ENCODE results near the gene RELL2.

The RELL2 gene

DNA sequence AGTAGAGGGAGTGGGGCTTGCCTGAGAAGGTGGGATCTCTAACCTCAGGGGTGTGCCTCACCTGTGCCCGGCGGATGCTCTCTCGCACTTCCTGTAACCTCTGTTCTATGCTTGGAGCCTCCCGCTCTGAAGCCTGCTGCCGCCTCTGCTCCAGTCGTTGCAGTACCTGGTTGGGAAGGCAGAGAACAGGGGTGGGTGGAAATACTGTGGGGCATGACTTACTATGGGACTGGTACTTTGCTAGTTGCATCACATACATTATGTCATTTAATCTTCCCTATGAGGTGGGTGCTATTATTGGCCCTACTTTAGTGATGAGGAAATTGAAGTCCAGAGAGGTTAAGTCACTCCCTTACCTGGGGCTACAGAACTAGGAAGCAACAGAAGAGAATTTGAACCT is 9.2 kb downstream of the RELL2 start:
- no peak overlapping the region for H3K4me3 ChIP-seq (ENCODE audit: low read depth, low read length)
- DNase-seq (ENCODE audit: low read depth): no peak

DNA sequence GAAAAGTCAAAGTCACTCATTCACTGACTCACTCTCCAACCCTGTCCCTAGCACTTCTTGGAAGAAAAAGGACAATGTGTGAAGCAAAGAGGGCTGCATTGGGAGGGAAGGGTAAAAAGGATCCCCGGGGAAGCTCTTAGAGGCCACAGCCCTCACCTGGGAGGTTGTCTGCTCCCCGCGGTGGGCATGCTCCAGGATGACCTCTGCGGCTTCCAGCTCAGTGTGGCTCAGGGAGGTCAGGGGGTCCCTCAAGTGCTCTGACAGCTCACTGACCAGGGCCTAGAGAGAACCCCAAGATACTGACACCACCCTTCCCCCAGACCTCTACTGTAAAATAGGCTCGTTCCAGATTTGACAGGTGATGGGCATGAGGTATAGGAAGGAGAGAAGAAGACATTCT is 10.4 kb downstream of the RELL2 start:
- DNase-seq (ENCODE audit: low read depth): no peak
- no peak overlapping the region for H3K4me3 ChIP-seq (ENCODE audit: low read depth, low read length)

DNA sequence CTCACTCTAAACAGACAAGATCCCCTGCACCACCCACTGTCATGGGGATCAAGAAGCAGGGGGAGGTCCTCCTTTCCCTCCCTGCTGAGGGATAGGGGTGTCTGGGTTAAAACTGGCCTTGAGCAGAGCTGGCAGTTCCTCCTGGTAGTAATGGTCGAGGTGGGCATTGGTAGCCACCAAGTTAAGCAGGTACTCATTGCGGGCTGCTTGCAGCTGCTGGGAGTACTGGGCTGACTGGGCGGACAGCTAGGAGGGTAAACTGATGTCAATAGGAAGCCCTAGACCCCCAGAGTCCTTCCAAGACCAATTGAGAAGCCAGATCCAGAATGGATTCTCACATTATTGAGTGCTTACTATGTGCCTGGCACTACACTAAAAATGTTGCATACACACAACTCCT is 11.1 kb downstream of the RELL2 start:
- DNase-seq (ENCODE audit: low read depth): no peak
- no peak overlapping the region for H3K4me3 ChIP-seq (ENCODE audit: low read depth, low read length)

DNA sequence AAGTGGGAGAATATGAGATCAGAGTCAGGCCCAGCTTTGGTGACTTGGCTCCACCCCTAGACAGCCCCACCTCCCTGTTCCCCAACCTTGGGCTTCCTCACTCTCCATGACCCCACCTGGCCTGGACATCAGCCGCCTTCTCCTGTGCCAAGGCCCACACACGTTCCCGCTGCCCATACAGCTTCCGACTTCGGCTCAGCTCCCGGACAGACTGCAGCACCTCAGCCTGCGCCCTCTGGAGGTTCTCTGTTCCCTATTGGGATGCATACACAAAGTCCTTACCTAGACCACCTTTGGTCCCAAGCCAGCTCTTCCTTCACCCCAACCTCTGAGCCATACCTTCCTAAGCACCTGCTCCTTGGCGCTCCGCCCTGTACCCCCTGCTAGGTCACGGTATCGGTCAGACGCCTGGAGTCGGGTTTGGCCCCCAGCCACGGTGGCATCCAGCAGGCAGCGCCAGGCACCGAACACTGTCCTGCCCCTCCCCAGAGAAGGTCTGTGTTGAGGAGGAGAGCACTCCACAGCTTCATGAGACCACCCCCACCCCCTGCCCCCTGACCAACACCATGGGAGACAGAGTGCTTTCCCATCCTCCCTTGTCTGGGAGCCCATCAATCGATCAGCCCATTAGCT is 12.4 kb downstream of the RELL2 start:
- H3K4me3 ChIP-seq (ENCODE audit: low read depth, low read length): no peak overlapping the region
- no peak for DNase-seq (ENCODE audit: low read depth)

DNA sequence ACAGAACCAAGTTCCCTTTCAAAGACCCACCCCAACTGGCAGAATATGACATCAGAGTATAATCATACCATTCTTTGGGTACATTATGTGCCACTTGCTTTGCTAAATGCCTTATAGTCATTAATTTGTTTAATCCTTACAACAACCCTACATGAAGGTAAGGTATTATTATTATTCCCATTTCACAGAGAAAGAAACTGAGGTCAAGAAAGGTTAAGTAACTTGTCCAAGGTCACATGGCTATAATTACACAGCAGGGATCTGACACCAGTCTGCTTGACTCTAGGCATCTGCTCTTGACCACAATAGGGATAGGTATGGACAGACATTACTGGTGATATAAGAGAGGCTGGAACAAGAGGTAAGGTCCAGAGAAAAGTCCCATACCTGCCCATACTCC is 13.2 kb downstream of the RELL2 start:
- H3K4me3 ChIP-seq (ENCODE audit: low read depth, low read length): no peak overlapping the region
- no peak for DNase-seq (ENCODE audit: low read depth)

DNA sequence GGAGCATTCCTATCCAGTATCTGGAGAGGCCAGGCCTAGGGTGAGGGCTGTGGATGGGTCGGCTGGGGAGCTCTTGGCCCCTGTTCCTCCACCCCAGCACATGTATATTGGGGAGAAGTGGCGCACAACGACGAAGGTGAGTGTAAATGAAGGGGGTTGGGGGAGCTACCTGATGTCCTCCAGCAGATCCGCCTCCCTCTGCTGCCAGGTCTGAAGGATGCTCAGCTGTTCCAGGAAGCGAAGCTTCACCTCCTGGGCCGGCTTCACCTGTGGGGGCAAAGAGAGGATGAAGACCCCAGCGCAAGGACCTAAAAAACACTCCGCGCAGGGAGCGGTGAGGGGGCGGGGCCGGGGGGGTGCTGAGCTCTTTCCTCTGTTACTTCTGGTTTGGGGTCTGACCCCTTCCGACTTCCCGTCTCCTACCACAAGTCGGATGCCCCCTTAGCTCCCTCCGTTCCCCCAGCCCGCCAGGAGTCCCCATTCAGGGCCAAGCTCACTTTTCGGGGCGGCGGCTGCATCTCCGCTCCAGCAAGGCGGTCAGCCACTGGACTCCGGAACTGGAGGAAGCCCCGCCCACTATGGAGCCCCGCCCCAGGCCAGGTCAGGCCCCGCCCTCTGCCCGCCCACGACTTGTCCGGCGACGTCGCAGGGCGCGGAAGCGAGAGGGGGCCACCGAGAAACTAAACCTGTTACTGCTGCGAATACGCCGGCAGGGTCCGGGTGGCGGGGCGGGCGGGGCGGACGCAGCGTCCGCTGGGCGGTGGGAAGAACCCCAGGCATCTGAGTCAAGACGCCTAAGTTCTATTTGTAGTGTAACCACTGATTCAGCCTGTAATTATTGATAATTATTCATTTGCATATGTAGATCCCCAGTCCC is 14.3 kb downstream of the RELL2 start, which contains the start of gene FCHSD1:
Gene FCHSD1 (minus strand): TSS at position 568 of the 877 bp plus-strand sequence. CDS start 50 bp downstream, at position 518.
- DNase-seq (ENCODE audit: low read depth): peak; percentile 31

DNA sequence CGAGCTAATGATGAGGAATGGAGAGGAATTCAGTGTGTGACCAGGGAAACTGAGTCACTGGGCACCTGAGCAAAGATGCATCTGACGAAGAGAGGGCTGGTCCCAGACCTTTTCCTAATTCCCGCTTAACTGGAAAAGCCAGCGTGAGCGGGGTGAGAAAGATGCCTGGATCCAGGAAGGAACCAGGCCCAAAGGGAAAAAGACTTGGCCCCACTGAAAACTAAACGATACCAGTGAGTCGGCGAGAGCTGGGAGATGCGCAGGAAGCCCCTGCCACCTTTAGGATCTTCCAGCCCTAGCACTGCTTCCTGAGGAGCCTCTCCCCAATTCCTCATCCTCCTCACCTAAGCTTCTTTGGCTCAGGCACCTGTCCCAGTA is 14.9 kb downstream of the RELL2 start:
- DNase-seq (ENCODE audit: low read depth): no peak
- peak overlapping the region; percentile 74 for H3K4me3 ChIP-seq (ENCODE audit: low read depth, low read length)

More for the DNA sequence above, 14.3 kb downstream of the RELL2 start, which contains the start of gene FCHSD1:
- peak within 1 kb of the TSS; percentile 74 for H3K4me3 ChIP-seq (ENCODE audit: low read depth, low read length)

DNA sequence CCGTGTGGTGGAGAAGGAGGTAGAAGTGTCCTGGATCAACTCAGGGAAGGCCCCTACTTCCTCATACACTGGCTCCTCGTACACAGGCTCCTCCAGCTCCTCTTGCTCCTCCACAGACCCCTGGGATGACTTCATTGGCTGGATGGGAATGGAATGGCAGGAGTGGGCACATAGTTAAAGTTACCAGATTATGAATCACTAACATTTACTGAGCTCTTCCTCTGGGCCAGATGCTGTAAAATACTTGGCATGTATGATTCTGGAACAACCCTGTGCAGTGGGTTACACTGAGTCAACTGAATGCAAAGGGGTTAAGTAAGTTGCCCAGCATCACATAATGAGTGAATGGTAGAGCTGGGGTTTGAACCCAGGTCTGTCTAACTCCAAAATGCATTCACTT is 17.5 kb downstream of the RELL2 start:
- H3K4me3 ChIP-seq (ENCODE audit: low read depth, low read length): no peak overlapping the region
- peak; percentile 64 for DNase-seq (ENCODE audit: low read depth)

DNA sequence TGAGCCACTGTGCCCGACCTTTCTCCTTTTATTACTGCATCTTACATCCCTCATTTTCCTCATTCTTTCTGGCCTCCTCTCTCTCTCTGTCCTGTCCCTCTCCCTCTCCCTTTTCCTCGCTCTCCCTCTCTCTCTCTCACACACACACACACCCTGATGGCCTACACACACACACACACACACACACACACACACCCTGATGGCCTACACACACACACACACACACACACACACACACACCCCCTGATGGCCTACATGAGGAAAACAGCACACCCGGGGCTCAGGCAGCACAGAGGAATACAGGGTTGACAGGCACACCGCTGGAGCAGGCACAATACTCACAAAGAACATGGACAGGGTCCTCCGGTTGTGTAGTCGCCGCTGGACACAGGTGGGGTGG is 18.2 kb downstream of the RELL2 start:
- H3K4me3 ChIP-seq (ENCODE audit: low read depth, low read length): no peak overlapping the region
- DNase-seq (ENCODE audit: low read depth): no peak

DNA sequence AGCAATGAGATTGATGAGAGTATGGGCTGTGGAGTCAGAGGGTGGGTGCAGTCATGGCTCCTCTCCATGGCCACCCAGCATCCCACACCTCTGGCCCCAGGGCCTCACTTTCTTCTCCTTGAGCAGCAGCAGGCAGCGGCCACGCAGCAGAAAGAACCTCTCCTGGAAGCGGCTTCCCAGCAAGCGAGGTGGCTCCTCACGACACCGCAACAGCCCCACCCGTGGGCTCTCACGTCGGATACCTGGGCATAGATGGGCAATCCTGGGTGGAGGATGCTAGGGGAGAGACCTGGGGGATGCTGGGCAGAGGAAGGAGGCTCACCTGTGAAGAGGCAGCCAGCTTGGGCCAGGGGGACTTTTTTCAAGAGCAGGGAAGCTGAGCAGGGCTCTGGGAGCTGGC is 19.6 kb downstream of the RELL2 start:
- H3K4me3 ChIP-seq (ENCODE audit: low read depth, low read length): no peak overlapping the region

DNA sequence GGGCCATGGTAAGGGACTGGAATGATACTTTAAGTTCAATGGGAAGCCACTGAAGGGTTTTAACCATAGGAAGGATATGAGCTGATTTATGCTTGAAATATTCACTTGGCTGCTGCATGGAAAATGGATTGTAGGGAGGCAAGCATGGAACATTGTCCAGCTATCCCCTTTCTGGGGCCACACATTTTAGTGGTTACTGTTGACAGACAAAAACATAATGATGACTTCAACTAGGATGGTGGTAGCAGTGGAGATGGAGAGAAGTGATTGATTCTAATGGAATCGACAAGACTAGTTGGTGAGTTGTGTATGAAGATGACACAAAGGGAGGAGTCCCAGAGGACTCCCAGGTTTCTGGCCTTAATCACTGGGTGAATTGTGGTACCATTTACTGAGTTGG is 20.6 kb downstream of the RELL2 start:
- DNase-seq (ENCODE audit: low read depth): no peak
- no peak overlapping the region for H3K4me3 ChIP-seq (ENCODE audit: low read depth, low read length)

More for the DNA sequence above, 19.6 kb downstream of the RELL2 start:
- DNase-seq (ENCODE audit: low read depth): no peak

DNA sequence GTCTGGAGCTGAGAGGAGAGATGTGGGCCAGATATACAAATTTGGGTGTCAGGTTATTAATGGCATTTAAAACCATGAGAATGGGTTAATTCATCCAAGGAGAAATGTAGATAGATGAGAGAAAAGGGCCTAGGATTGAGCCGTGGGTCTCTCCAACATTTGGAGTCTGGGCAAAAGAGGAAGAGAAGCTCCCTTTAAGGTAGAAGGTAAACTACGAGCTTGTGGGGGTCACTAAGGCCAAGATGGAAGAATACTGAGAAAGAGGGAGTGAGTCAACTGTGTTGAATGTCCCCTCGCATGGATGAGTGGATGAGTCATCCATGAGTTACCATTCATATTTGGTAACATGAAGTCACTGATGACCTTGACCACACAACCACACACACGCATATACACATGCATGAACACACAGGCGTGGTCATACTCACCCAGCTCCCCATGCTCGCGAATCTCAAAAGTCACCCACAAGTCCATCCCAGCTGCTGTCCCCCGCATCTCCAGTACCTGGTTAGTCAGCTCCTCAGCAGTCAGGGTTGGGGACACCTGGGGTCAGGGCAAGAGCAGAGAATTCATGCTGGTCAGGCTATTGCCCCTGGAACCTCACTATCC is 21.2 kb downstream of the RELL2 start:
- H3K4me3 ChIP-seq (ENCODE audit: low read depth, low read length): no peak overlapping the region
- peak; percentile 93 for DNase-seq (ENCODE audit: low read depth)

DNA sequence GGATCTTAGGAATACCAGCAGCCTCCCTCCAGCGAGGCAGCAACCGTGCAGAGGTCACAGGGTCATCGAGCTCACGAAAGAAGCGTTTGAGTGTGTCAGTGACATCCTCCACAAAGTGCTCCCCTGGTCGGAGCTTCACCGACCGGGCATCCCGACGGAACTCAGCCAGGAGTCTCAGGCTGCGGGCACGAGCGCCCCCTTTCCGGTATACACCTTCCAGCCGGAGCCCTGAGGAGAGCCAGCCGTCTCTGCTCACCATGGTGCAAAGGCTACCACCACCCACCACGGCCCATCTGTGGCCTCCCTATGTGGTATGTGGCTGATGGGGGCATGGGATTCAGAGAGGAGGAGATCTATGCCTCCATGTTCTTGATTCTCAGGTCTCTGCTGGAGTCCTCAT is 25.2 kb downstream of the RELL2 start:
- no peak overlapping the region for H3K4me3 ChIP-seq (ENCODE audit: low read depth, low read length)
- no peak for DNase-seq (ENCODE audit: low read depth)

DNA sequence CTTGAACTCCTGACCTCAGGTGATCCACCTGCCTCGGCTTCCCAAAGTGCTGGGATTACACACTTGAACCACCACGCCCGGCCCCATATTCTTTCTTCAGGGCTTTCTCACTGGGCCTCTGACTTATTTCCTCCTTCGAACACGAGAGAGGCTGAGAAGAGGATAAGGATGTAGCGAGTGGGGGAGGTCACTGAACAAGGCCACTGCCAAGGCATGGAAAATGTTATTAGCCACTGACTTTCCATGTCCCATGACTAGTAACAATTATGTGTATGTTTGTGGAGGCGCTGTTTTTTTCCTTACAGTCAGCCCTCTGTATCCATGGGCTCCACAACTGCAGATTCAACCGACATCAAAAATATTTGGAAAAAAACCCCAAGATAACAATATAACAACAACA is 26.7 kb downstream of the RELL2 start:
- H3K4me3 ChIP-seq (ENCODE audit: low read depth, low read length): no peak overlapping the region
- no peak for DNase-seq (ENCODE audit: low read depth)

DNA sequence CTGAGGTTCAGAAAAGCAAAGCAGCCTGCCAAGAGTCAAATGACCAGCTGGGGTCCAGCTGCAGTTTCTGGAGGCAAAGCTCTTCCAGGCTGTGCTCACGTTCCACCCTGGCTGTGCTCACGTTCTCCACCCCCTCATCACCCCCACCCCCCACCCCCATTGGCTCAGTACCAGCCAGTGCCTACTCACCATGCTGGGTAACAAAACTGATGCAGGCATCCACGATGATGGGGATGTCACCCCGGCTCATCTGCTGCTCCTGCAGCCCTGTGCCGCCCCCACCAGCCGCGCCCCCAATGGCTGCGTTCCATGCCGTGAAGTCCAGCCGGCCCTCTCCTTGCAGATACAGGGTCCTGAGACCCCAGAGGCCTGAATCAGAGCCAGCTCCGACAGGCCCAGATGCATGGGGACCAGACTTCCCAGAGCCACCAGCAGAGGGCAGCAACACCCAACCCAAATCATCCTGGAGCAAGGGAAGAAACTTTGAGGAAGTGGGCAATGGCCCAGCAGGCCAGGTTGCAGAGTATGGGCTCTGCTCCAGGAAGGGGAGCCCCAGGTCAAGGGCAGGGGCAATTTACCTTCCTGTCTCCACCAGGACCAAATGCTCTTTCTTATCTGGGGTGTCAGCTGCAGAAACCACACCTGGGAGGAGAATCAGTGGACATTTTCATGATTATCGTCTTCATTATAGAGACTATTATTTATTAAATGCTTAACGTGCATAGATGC is 28.1 kb downstream of the RELL2 start:
- no peak for DNase-seq (ENCODE audit: low read depth)
- no peak overlapping the region for H3K4me3 ChIP-seq (ENCODE audit: low read depth, low read length)

DNA sequence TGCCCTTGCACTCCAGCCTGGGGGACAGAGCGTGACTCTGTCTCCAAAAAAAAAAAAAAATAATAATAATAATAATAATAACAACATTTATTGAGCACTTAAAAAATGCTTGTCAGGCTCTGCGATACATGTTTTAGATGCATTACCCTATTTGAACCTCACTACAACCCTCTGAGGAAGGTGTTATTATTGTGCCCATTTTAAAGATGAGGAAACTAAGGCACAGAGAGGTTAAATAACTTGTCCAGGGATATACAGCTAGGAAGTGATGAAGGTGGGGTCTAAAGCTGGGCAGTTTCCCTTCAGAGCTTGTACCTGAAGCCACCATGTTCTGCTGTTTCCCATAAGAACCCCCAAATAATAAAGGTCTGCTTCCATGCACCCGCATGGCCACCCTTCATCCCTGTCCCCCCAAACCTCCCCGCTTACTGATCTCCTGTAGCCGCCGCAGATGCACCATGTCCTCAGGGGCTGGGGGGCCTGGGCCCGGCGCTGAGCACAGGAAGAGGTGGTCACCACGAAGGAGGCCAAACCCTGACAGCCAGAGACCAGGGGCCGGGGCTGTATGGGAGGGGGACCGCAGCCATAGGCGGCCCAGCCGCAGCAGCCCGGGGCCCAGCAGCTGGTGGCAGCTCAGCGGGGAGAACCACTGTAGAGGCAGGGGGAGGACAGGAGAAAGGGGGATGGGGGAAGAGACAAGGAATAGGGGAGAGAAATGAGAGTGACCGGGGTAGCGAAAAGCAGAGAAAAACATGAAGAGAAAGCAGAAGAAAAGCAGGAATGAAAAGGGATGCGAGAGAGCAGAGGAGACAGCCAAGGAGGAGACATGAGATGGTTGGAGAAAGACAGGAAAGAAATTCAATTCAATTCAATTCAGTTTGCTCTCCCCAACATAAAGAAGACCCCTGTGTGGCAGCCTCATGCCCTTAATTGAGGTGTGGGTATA is 29.5 kb downstream of the RELL2 start:
- no peak overlapping the region for H3K4me3 ChIP-seq (ENCODE audit: low read depth, low read length)
- no peak for DNase-seq (ENCODE audit: low read depth)

DNA sequence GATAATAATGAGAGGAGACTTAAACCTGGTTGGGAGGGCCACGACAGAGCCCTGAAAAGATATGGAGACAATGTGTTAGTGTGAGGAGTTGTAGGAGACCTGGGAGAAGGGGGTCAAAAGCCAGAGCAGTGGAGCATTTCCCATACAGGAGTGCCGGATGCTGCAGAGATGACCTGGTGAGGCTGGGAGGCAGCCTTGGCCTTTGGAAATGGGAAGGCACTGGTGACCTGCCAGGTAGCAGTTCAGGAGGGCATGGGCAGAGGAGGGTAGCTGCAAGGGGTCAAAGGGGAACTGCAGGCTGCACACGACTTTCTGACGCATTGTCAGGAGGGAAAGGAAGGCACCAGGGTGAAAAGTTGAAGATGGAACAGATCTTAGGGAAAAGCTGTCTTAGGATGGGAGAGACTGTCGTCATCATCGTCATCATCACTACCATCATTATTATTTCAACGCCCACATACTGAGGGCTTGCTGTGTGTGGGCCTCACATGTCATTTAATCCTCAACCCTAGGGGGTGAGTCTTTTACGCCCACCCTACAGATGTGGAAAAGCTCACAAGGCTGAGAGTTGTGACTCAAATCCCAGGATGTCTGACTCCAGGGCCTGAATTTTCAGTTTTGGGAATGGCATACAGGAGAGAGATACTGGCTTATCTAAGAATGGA is 31.9 kb downstream of the RELL2 start:
- H3K4me3 ChIP-seq (ENCODE audit: low read depth, low read length): no peak overlapping the region
- DNase-seq (ENCODE audit: low read depth): no peak

DNA sequence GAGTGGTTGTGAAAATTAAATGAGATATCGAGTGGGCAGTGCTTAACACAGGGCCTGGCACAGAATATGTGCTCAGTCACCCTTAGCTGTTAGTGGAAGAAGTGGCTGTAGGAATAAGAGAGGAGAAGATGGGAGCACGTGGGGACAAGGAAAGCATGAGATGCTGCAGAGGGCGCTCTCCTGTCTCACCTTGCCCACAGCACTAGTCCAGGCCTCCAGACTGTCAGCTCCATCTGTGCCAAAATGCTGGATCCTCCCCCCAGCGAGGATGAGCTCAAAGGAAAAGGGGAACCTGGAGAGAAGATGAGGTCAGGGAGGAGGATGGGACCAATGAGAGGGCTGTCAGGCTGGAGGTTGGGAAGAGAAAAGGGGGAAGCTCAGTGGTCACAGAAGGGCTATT is 32.7 kb downstream of the RELL2 start:
- no peak overlapping the region for H3K4me3 ChIP-seq (ENCODE audit: low read depth, low read length)
- no peak for DNase-seq (ENCODE audit: low read depth)

Data from skeletal muscle cell (primary cell).